GM18867 (cell line): Measurements from ENCODE around the gene TNFRSF14.

ENCODE experiments used
- ATAC-seq: cut with Tn5 transposase; IDR thresholded peaks from one replicate; pipeline ENCODE4 v1.9.1; 2021; ENCODE audit warnings: mild to moderate bottlenecking, moderate library complexity; ENCODE audit not compliant: unreplicated experiment

TNFRSF14 gene

DNA sequence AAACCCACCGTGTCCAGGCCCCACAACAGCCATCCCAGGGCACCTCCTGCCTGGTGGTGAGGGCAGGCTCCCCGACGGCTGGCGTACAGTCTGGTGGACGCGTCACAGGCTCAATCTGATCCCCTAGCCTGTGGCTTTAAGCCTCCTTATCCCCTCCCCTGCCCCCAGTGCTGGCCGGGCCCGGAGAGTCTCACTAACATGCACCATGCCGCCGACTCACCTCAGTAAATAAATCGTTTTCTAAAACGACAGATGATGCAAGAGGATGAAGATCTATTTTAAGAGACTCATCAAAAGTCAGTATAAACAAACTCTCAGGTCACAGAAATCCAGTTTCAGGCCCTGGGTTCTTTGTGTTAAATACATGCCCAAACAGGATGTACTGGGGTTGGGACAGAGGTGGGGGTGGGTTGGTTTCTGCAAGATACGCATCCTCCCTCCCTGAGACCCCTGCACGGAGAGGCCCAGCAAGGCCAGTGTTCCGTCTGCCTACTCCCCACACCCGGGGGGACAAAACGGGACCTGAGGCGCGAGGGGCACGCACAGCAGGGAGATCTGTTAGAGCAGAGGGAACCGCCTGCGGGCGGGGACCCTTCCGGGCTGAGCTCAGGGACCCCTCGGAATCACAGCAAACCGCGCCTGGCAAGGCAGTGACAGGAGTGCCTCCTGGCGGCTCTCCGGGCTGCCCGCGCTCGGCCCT, 32.8 kb upstream of the TNFRSF14 start:
- no peak for ATAC-seq

DNA sequence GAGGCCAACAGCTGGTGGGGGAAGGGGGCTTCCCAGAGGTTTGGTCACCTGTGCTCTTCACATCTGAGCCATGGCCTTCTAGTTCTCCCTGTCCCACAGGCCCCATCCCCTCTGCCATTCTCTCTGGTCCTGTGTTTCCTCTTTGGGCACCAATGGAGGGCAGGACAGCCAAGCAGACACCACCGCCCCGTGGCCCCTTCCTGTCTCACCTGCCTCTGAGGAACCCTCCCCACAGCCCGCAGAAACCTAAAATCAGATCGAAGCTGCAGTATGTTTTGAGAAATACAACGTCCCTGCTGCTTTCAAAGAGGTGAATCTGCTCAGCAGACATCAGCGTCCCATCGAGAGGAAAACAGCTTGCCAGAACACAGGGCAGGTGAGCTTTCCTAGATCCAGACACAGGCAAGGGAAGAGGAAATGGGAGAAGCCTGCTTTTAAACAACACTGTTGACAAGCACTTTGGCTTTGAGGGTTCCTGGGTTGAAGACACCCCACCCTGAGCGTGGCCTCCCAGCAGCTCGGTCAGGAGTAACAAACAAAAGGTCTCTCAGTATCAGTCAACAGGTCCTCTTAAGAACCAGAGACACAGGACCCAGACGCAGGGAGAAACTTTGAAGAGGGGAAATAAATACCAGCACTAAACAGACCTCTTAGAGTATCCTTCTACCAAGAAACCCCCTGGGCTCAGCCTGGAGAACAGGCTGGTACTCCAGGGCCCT, 32.1 kb upstream of the TNFRSF14 start:
- no peak for ATAC-seq

DNA sequence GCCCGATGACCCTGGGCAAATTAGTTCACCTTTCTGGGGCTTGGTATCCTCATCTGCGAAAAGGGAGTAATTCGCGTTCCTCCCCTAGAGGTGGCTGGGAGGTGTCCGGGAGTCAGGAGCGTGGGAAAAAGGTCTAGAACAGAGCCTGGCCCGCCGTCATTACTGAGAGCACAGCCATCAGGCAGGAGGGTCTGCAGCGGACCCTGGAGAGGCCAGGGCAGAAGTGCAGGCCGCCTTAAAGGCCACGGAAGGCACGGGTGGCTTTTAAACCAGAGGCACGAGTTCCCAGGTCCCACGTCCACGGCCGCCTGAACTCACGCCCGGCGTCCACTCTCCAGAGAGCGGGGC, 30.6 kb upstream of the TNFRSF14 start:
- ATAC-seq = no peak

DNA sequence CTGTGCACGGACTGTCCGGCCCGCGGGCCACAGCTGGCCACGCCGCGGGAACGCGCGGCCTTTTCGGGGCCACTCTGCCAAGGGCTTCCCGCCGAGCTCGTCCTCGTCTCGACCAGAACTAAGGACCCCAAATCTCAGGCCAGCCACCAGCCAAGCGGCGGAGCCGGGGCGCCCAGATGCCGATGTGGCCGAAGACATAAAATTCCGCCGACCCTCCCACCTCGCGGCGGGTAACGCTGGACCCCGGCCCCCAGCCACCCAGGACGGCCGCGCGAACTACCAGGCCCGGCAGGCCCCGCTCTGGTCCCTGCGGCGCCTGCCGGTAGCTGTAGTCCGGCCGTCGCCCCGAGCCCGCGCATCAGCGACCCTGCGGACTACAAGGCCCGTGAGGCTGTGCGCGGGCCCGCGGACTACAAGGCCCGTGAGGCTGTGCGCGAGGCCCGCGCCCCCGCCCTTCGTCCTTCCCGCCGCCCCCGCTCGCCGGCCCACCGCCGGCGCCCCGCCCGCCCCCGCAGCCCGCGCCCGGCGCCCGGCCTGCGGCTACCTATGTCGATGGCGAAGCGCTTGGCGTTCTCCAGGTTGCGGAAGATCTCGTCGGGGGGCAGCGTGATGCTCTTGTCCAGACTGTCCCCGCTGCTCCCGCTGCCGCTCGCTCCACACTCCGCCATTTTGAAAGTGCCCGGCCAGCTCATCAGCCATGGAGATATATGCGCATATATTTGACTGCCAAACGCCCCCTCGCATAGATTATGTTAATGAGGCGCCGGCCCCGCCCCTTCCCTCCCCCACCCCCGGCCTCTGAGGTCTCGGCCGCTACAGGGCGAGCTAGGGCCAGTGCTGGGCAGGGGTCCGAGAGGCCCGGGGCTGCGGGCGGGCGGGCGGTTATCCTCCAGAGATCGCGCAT, 30.0 kb upstream of the TNFRSF14 start, which contains the start of gene PANK4:
PANK4 (minus strand) TSS at position 677 of the 904 bp plus-strand sequence; CDS start at position 668, 9 bp downstream.
- ATAC-seq = peak; percentile 86

- peak; percentile 25 for ATAC-seq
Observed at GRCh38 chr1:2526824-2527555, 29.2 kb upstream of the TNFRSF14 start.

DNA sequence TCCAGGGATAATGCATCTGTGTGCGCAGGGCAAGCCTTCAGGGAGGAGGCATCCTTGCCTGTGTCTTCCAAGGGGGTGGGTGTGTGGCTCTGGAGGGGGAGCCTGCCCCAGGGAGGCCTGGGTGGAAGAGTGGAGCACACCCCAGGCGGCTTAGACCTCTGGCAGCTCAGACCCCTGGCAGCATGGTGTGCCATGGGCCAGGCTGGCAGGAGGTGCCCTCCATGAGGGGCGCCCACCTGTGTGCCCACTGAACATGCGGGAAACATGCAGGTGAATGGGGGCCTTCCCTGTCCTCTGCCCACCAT, 28.7 kb upstream of the TNFRSF14 start:
- ATAC-seq = no peak

- ATAC-seq = no peak
Observed at GRCh38 chr1:2528016-2528415, 28.2 kb upstream of the TNFRSF14 start.

DNA sequence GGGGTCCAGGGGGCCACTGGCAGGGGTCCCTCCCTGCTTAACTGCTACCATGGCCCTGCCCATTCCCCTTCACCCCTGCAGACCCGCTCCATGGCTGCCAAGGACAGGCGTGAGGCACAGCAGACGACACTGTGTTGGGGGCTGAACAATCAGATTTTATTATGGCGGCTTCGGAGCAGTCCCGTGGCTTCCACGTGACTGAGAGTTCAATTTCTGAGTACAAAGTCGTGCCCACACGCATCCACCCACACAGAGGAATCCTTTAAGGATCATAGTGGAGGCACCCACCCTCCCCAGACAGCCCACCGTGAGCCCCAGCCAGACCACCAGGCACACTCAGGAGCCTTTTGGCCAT, 27.6 kb upstream of the TNFRSF14 start:
- ATAC-seq = no peak

DNA sequence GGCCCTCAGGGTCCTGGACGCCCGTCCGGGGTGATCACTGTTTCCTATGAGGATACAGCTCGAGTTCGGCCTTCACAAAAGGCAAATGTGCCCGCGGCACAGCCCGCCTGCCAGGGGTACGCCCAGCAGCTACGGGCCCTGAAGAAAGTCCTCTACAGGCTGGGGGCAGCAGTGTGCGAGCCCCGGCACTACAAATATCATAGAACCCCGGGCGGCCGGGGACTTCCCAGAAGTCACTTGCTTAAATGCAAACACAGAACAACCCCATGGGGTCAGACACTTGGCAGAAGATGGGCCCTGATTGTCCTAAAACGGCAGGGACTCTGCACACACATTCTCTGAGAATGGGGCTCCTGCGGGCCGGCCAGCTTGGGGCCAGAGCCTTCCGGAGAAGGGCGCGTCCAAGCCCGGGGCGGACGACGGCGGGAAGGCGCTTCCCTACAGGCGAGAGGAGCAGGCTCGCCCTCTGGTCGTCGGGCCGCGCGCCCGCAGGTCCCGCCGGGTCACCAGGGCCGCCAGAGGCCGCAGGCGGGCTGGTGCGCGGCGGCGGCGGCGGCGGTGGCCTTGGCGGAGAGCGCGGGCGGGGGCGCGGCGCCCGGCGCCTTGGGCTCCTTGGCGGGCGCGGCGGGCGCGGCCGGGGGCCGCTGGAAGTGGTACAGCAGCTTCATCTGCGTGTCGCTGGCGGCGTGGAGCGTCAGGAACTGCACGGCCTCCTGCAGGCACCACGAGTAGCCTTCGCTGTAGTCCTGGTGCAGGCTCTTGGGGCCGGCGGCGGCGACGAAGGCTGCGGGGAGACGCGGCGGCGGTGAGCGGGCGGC, 27.0 kb upstream of the TNFRSF14 start:
- no peak for ATAC-seq

DNA sequence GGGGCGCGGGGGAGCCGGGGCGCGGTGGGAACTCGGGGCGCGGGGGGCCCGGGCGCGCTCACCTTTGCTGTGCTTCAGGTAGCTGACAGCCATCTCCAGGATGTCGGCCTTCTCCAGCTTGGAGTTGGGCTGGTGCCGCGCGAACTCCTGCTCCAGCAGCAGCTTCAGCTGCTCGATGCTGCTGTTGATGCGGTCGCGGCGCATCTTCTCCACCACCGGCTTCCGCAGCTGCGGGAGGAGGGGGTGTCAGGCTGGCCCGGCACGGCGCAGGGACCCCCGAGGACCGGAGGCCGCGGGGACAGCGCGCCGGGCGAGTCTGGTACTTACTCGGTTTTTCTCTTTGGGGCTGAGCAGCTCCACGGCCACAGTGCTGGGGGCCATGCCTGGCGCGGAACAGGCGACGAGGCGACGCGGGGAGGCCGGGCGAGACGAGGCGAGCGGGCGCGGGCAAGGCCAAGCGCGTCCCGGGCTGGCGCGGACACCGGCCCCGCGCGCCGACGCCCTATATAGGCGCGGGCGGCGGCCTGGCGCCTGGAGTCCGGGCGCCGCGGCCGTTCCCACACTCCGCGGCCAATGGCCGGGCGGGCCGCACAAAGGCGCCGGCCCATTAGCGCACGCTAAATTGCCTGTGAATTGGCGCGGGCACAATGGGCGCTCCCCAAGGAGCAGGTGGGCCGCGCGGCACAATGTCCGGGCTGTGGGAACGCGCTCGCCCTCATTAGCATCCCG, 26.2 kb upstream of the TNFRSF14 start, which contains the start of gene HES5:
HES5 (minus strand) TSS at position 480 of the 729 bp plus-strand sequence; CDS start at position 381, 99 bp downstream.
- no peak for ATAC-seq

- ATAC-seq = no peak
Observed at GRCh38 chr1:2530513-2531361, 25.4 kb upstream of the TNFRSF14 start.

GRCh38 chr1:2532485-2533160, 23.5 kb upstream of the TNFRSF14 start:
- no peak for ATAC-seq

- no peak for ATAC-seq
Observed at GRCh38 chr1:2533365-2533764, 22.8 kb upstream of the TNFRSF14 start.

DNA sequence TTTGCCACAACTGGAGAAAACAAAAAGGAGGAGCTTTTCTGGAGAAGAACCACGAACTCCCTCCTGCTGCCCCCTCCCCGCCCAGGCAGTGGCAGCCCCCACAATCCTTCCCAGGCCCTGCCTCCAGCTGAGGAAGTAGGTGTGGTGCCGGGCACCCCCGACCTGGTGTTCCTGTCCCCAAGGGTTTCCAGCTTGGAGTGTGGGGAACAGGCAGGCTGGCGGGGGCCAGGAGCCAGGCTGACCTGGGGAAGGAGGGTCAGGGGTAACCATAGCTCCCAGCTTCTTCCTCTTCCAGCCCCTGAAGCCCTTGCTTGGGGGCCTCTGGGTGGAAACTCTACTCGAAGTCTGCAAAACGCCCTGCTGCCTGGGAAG, 21.9 kb upstream of the TNFRSF14 start:
- no peak for ATAC-seq

DNA sequence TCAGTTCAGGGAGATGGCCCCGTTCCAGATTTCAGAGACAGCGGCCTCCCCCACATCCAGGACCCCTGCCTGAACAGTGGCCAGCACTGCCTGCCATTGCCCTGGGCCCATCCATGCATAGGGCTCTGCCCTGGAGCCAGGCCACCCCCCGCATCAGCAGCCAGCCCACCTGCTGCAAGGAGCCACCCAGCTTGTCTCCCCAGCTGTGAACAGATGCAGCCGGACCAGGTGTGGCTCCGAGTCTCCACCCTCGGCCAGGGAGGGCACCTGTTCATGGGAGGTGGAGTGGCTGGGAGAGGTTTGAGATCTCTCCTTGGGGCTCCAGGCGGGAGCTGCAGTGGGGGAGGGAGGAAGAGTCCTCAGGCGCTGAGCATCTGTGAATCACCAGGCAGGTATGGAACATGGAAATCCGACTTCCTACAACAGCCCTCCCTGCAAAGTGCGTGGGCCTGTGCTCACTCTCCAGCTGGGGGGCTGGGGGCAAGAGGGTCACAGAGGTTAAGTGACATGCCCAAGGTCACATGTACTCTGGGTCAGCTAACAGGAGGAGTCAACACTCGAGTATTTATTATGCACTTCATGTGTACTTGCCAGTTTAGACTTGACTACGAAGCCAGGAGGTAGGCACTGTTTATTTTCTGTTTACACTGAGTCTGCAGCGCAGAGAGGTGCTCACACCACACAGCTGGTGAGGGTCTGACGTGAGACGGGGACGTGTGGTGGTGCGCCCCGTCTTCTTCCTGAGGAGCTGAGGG, 21.3 kb upstream of the TNFRSF14 start:
- ATAC-seq = no peak

GRCh38 chr1:2535455-2535854, 20.7 kb upstream of the TNFRSF14 start:
- no peak for ATAC-seq

- ATAC-seq = no peak
Observed at GRCh38 chr1:2535981-2536380, 20.2 kb upstream of the TNFRSF14 start.
